Skeletal muscle satellite cell (primary cell): ENCODE measurements around the gene PADI3.
A peak's percentile ranks its signal among the peaks of the same experiment; 100 is the strongest.
"Not testable (repeated sequence)": the region's sequence is repeated elsewhere in the genome, so short reads cannot be mapped to it uniquely, and the experiment has no call there.

Experiments used
- H3K27me3 ChIP-seq: 2 replicates; pipeline ENCODE4 v1.7.0; 2013; ENCODE audit warnings: low read length; ENCODE audit not compliant: control insufficient read depth, insufficient read depth
- H3K36me3 ChIP-seq: 2 replicates; pipeline ENCODE4 v1.7.0; 2013; ENCODE audit warnings: mild to moderate bottlenecking, control low read depth, low read length; ENCODE audit not compliant: insufficient read depth
- H3K4me1 ChIP-seq: 2 replicates; pipeline ENCODE4 v1.7.0; 2013; ENCODE audit warnings: low read length; ENCODE audit not compliant: control insufficient read depth, insufficient read depth
- H3K4me2 ChIP-seq: 2 replicates; pipeline ENCODE4 v1.7.0; 2013; ENCODE audit warnings: mild to moderate bottlenecking, low read length
- H3K4me3 ChIP-seq: 2 replicates; pipeline ENCODE4 v1.7.0; 2013; ENCODE audit warnings: low read length
- H3K9ac ChIP-seq: 2 replicates; pipeline ENCODE4 v1.7.0; 2013; ENCODE audit warnings: mild to moderate bottlenecking, low read depth, low read length, moderate library complexity
- H3K9me3 ChIP-seq: replicated peaks from 2 replicates; pipeline ENCODE4 v1.7.0; 2013; ENCODE audit warnings: mild to moderate bottlenecking, control low read depth, low read length

PADI3 gene

DNA sequence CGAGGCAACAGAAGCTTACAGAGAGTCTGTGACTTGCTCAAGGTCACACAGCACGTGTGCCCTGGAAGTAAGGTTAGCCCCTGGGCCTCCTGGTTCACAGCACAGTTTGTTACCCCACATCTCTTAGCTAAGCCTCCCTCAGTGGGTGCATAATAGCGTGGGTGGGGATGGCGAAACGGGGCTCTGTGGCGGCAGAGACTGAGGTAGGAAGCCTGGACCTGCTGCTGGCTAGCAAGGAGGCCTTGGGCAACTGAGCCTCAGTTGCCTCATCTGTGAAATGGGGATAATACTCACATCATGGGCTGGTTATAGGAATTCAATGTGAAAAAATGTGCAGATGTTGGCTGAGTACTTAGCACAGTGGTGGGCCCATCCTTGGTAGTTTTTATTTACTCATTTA, 59.7 kb downstream of the PADI3 start:
- Histone ChIP-seq H3K36me3 (no peaks in the 10 kb centered on the region), H3K27me3 (peaks cover 60% of the 10 kb centered on the region), H3K9me3 (no peaks in the 10 kb centered on the region), H3K9ac (no peak overlapping the region), H3K4me2 (no peak overlapping the region), H3K4me1 (no peaks in the 10 kb centered on the region), H3K4me3 (no peak overlapping the region)

DNA sequence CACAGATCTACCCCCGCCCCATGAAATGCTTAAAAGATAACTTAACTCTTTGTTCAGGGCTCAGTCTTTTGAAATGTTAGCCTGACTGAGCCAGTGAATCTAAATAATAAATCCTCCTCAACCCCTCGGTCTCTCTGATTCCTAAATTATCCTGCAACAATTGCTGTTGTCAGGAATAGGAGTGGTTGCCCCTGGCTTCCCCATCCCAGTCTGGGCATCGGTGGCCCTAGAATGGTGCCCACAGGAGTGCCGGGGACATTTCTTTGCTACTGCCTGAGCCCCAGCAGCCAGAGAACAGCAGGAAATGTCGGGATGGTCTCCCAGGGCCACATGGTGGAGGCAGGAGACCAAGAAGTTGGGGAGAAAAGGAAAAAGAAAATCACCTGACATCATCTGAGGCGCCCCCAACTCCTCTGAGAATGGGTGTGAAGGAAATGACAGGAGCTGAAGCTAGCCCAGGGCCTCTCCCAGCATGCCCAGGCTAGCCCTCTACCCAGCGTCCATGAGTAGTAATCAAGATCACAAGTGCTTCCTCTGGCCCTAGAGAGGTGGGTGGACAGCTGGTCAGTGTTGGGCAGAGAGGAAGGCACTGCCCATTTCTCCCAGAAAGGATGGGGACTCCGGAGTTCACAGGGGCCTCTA, 60.6 kb downstream of the PADI3 start:
- Histone ChIP-seq H3K9me3 (no peaks in the 10 kb centered on the region), H3K27me3 (peaks cover 60% of the 10 kb centered on the region), H3K36me3 (no peaks in the 10 kb centered on the region), H3K4me1 (no peaks in the 10 kb centered on the region), H3K4me2 (no peak overlapping the region), H3K9ac (no peak overlapping the region), H3K4me3 (no peak overlapping the region)

DNA sequence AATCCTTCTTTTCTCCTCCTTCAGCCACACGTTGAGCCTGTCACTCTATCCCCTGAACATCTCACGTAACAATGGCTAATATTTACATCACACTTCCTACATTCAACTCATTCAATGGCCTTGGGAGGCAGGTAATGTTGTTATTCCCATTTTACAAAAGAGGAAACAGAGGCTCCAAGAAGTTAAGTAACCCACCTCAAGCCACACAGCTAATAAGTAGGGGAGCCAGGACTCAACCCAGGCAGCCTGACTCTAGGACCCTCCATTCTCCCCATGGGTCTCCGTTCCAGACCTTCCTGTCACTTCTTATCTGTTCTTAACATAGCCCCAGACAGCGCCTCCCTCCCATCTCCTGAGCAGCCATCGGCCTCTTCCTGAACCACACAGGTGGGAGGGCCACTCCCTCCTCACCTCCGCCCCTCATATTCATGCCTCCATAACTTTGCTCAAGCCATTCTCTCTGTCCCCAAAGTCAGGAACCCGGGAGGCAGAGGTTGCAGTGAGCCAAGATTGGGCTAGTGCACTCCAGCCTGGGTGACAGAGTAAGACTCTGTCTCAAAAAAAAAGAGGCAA, 61.3 kb downstream of the PADI3 start:
- no peaks in the 10 kb centered on the region for H3K4me1 ChIP-seq
- no peak overlapping the region for H3K4me3 ChIP-seq
- no peaks in the 10 kb centered on the region for H3K9me3 ChIP-seq

GRCh38 chr1:17313530-17314309, 64.8 kb downstream of the PADI3 start:
- Histone ChIP-seq H3K27me3 (peaks cover 49% of the 10 kb centered on the region), H3K9ac (no peak overlapping the region), H3K9me3 (no peaks in the 10 kb centered on the region), H3K36me3 (no peaks in the 10 kb centered on the region), H3K4me1 (no peaks in the 10 kb centered on the region), H3K4me3 (no peak overlapping the region), H3K4me2 (no peak overlapping the region)

More for the DNA sequence above, 61.3 kb downstream of the PADI3 start:
- no peak overlapping the region for H3K9ac ChIP-seq
- peaks cover 63% of the 10 kb centered on the region for H3K27me3 ChIP-seq
- H3K36me3 ChIP-seq = no peaks in the 10 kb centered on the region
- no peak overlapping the region for H3K4me2 ChIP-seq

DNA sequence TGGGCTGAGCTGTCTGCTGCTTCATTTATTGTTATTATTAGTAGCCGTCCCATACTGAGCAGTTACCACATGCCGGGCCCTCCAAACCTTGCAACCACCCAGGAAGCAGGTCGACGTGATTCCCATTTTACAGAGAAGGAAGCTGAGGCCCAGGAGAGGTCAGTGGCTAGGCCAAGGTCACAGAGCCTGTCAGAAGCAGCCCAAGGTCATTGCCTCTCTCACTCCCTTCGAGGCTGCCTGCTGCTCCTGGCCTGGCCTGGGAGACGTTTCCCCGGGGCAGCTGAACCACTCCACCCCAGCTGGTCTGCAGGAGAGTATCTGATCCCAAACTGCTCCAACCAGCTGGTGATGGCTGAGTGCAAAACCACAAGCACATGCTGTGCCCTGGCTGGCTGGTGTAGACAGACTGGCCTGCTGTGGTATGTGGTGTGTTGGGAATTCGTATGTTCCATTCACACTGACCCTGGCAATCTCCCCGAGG, 65.6 kb downstream of the PADI3 start:
- no peaks in the 10 kb centered on the region for H3K36me3 ChIP-seq
- no peaks in the 10 kb centered on the region for H3K9me3 ChIP-seq
- H3K27me3 ChIP-seq = peaks cover 47% of the 10 kb centered on the region
- H3K4me2 ChIP-seq = no peak overlapping the region
- H3K4me3 ChIP-seq = no peak overlapping the region
- no peak overlapping the region for H3K9ac ChIP-seq
- no peaks in the 10 kb centered on the region for H3K4me1 ChIP-seq

DNA sequence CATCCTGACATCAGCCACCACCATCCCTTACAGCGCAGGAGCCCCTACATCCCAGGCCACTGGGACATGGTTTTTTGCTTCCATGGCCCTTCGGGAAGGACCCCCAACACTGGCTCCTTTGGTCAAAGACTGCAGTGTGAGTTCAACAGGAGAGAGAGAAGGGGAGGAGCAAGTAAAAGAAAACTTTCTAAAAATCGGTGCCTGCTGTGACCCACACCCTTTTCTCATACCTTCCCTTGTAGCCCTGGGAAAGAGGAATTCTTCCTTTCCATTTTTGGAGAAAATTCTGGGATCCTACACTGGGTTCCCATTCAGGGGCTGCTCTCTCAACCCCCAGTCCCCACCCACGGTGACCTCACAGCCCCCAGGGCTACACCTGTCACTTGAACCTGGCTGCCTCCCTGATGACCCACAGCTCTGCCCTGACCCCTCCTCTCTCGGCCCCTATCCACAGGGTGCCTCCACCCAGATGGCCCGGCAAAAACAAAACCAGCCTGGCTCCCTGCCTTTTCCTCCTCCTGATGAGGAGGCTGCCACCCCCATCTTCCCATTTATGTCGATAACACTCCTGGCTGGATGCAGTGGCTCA, 66.7 kb downstream of the PADI3 start:
- Histone ChIP-seq H3K4me2 (no peak overlapping the region), H3K9ac (no peak overlapping the region), H3K36me3 (no peaks in the 10 kb centered on the region), H3K9me3 (peaks cover 6% of the 10 kb centered on the region), H3K4me3 (no peak overlapping the region), H3K27me3 (peaks cover 44% of the 10 kb centered on the region), H3K4me1 (no peaks in the 10 kb centered on the region)

DNA sequence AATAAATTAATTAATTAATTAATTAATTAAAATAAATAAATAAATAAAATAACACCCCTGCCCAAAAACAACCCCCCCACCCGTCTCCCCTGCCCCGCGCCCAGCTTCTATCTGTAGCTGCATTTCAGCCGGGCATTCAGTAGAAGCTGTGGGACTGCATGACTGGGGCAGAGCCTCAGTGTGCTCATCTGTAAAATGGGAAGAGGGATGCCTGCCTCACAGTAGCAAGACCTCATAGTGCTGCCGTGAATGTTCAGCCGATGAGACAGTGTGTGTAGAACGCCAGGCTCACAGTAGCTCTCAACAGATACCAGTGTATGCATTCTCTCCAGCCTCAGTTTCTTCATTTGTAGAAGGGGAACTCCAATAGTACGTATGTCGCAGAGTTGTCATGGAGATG, 67.8 kb downstream of the PADI3 start:
- Histone ChIP-seq H3K9me3 (peaks cover 6% of the 10 kb centered on the region), H3K4me3 (no peak overlapping the region), H3K4me2 (no peak overlapping the region), H3K4me1 (no peaks in the 10 kb centered on the region), H3K36me3 (no peaks in the 10 kb centered on the region), H3K27me3 (peaks cover 50% of the 10 kb centered on the region), H3K9ac (no peak overlapping the region)

- Histone ChIP-seq H3K4me2 (no peak overlapping the region), H3K27me3 (peaks cover 49% of the 10 kb centered on the region), H3K4me1 (no peaks in the 10 kb centered on the region), H3K4me3 (no peak overlapping the region), H3K9ac (no peak overlapping the region), H3K36me3 (no peaks in the 10 kb centered on the region), H3K9me3 (peaks cover 6% of the 10 kb centered on the region)
These were observed 69.4 kb downstream of the PADI3 start for GRCh38 chr1:17318262-17318661.

GRCh38 chr1:17319561-17320350, 70.9 kb downstream of the PADI3 start:
- Histone ChIP-seq H3K4me3 (peak overlapping the region; percentile 45), H3K4me2 (peak overlapping the region; percentile 70), H3K36me3 (no peaks in the 10 kb centered on the region), H3K9me3 (peaks cover 6% of the 10 kb centered on the region), H3K27me3 (peaks cover 48% of the 10 kb centered on the region), H3K4me1 (no peaks in the 10 kb centered on the region), H3K9ac (no peak overlapping the region)

- not testable (repeated sequence) for H3K36me3 ChIP-seq, H3K9ac ChIP-seq
- peaks cover 48% of the 10 kb centered on the region for H3K27me3 ChIP-seq
These were observed 73.0 kb downstream of the PADI3 start for GRCh38 chr1:17321857-17322390.

GRCh38 chr1:17328855-17329254, 80.0 kb downstream of the PADI3 start:
- peaks cover 41% of the 10 kb centered on the region for H3K27me3 ChIP-seq
- no peaks in the 10 kb centered on the region for H3K36me3 ChIP-seq
- H3K9me3 ChIP-seq = no peaks in the 10 kb centered on the region
- H3K4me1 ChIP-seq = no peaks in the 10 kb centered on the region
- no peak overlapping the region for H3K9ac ChIP-seq
- no peak overlapping the region for H3K4me3 ChIP-seq
- no peak overlapping the region for H3K4me2 ChIP-seq

More at GRCh38 chr1:17321857-17322390, 73.0 kb downstream of the PADI3 start:
- H3K4me3 ChIP-seq, H3K9me3 ChIP-seq, H3K4me2 ChIP-seq, H3K4me1 ChIP-seq: not testable (repeated sequence)
